CD8-positive, alpha-beta memory T cell (primary cell): ENCODE measurements around the gene HOXB1. TPM values are rescaled to one million over a fixed set of nuclear protein-coding genes. Genes with fewer than 3 reads are reported as not detected.

ENCODE experiments used
- CTCF ChIA-PET: fragments of 350-600 bp; sonication (Branson Sonifier 250); formaldehyde crosslinking; loops from one replicate; lab custom pipeline; 2021; ENCODE audit warnings: antibody characterized with exemption; lab: Charles Lee
- POLR2A ChIA-PET: fragments of 350-600 bp; sonication (Branson Sonifier 250); formaldehyde crosslinking; loops from one replicate; lab custom pipeline; 2021; ENCODE audit warnings: antibody characterized with exemption; lab: Charles Lee
- DNase-seq, 5 donors: peaks; one replicate each; pipeline versions ENCODE4 v3.0.0 to v3.0.0-alpha.2; 2020 to 2022; ENCODE audit warnings: mixed read lengths in 1 of 5
- H3K27ac ChIP-seq: one replicate; pipeline ENCODE4 v1.7.0; 2013; ENCODE audit warnings: low read depth, mild to moderate bottlenecking, low read length, moderate library complexity
- H3K27me3 ChIP-seq: 2 replicates; pipeline ENCODE4 v1.7.0; 2013; ENCODE audit warnings: low read length, mild to moderate bottlenecking; ENCODE audit not compliant: insufficient read depth, poor library complexity, severe bottlenecking
- H3K36me3 ChIP-seq: 2 replicates; pipeline ENCODE4 v1.7.0; 2013; ENCODE audit warnings: mild to moderate bottlenecking, low read length, moderate library complexity; ENCODE audit not compliant: insufficient read depth
- H3K4me1 ChIP-seq: 2 replicates; pipeline ENCODE4 v1.7.0; 2013; ENCODE audit warnings: mild to moderate bottlenecking, low read length, moderate library complexity; ENCODE audit not compliant: insufficient read depth
- H3K4me3 ChIP-seq: 2 replicates; pipeline ENCODE4 v1.7.0; 2013; ENCODE audit warnings: mild to moderate bottlenecking, low read length
- H3K9me3 ChIP-seq: 2 replicates; pipeline ENCODE4 v1.7.0; 2013; ENCODE audit warnings: mild to moderate bottlenecking, low read length
- H3K27ac Mint-ChIP-seq, 8 donors: one replicate each; pipeline ENCODE4 v1.8.0; 2020 to 2021; ENCODE audit warnings: mixed read lengths in 8 of 8, mild to moderate bottlenecking in 6 of 8, inconsistent platforms in 3 of 8, moderate library complexity in 3 of 8
- H3K27me3 Mint-ChIP-seq, 2 donors: one replicate each; pipeline ENCODE4 v1.8.0; 2020 to 2021; ENCODE audit warnings: mixed read lengths in 2 of 2, mild to moderate bottlenecking in 1 of 2, moderate library complexity in 1 of 2
- H3K36me3 Mint-ChIP-seq, 3 donors: one replicate each; pipeline ENCODE4 v1.8.0; 2020 to 2021; ENCODE audit warnings: mixed read lengths in 3 of 3, inconsistent platforms in 1 of 3, mild to moderate bottlenecking in 1 of 3
- H3K4me1 Mint-ChIP-seq, 3 donors: one replicate each; pipeline ENCODE4 v1.8.0; 2020 to 2021; ENCODE audit warnings: mixed read lengths in 3 of 3, inconsistent platforms in 1 of 3, mild to moderate bottlenecking in 1 of 3
- H3K4me3 Mint-ChIP-seq, 7 donors: one replicate each; pipeline ENCODE4 v1.8.0; 2020 to 2021; ENCODE audit warnings: mixed read lengths in 7 of 7, mild to moderate bottlenecking in 6 of 7, moderate library complexity in 4 of 7, inconsistent platforms in 2 of 7
- H3K9me3 Mint-ChIP-seq, 5 donors: one replicate each; pipeline ENCODE4 v1.8.0; 2020 to 2022; ENCODE audit warnings: mixed read lengths in 5 of 5, mild to moderate bottlenecking in 3 of 5, moderate library complexity in 2 of 5, inconsistent platforms in 1 of 5
- polyA plus RNA-seq: library from polyadenylated mRNA; unstranded; fragments of 300-500 nt; fragmentation: Illumina TruSeq; gene quantifications from one replicate; pipeline ENCODE4 v1.2.3, GENCODE V29; 2021
- total RNA-seq, 2 experiments: library from RNA; stranded (reverse); gene quantifications; one replicate each; pipeline ENCODE4 v1.2.3, GENCODE V29; 2021

Gene HOXB1
- total and polyA plus RNA-seq, 3 experiments from 2014 or later = not detected

- Mint-ChIP-seq H3K27me3 (peaks cover 2 to 9% of the 10 kb centered on the region in 2 donors), H3K27ac (no peak overlapping the region), H3K4me1 (no peaks in the 10 kb centered on the region), H3K36me3 (peaks cover 0 to 1% (median 0%) of the 10 kb centered on the region in 3 donors), H3K4me3 (no peak overlapping the region), H3K9me3 (no peaks in the 10 kb centered on the region)
- Histone ChIP-seq H3K4me1 (no peaks in the 10 kb centered on the region), H3K36me3 (no peaks in the 10 kb centered on the region), H3K27me3 (no peaks in the 10 kb centered on the region), H3K27ac (no peak overlapping the region), H3K9me3 (no peaks in the 10 kb centered on the region), H3K4me3 (no peak overlapping the region)
- ChIA-PET CTCF (no interaction called here), POLR2A (interaction anchor here (0.6 kb wide), 1 partner anchor 26 kb away, joined by 6 read pairs; no protein-coding TSS in a partner anchor)
- no peak for DNase-seq
These were observed 31.6 kb downstream of the HOXB1 start for GRCh38 chr17:48499248-48499647.

- peaks cover 2% of the 10 kb centered on the region for H3K27me3 ChIP-seq
- Mint-ChIP-seq H3K27me3 (peaks cover 4 to 11% of the 10 kb centered on the region in 2 donors), H3K27ac (no peak overlapping the region), H3K4me3 (no peak overlapping the region), H3K36me3 (peaks cover 0 to 1% (median 0%) of the 10 kb centered on the region in 3 donors), H3K9me3 (no peaks in the 10 kb centered on the region), H3K4me1 (no peaks in the 10 kb centered on the region)
- POLR2A ChIA-PET = no interaction called here
- peaks cover 1% of the 10 kb centered on the region for H3K4me1 ChIP-seq
- H3K27ac ChIP-seq = no peak overlapping the region
- no peaks in the 10 kb centered on the region for H3K36me3 ChIP-seq
- CTCF ChIA-PET = no interaction called here
- H3K4me3 ChIP-seq = no peak overlapping the region
- H3K9me3 ChIP-seq = no peaks in the 10 kb centered on the region
- no peak for DNase-seq
These were observed 32.5 kb downstream of the HOXB1 start for GRCh38 chr17:48498164-48498850.

GRCh38 chr17:48497103-48497502 lies 33.7 kb downstream of the HOXB1 start:
- Histone ChIP-seq H3K36me3 (no peaks in the 10 kb centered on the region), H3K9me3 (no peaks in the 10 kb centered on the region), H3K27me3 (peaks cover 8% of the 10 kb centered on the region), H3K4me3 (no peak overlapping the region), H3K4me1 (peaks cover 7% of the 10 kb centered on the region), H3K27ac (no peak overlapping the region)
- H3K4me3 Mint-ChIP-seq = no peak overlapping the region
- peaks cover 0 to 4% (median 0%) of the 10 kb centered on the region in 3 donors for H3K4me1 Mint-ChIP-seq
- ChIA-PET CTCF (no interaction called here), POLR2A (no interaction called here)
- H3K27ac Mint-ChIP-seq = no peak overlapping the region
- H3K27me3 Mint-ChIP-seq = peaks cover 4 to 11% of the 10 kb centered on the region in 2 donors
- no peaks in the 10 kb centered on the region for H3K9me3 Mint-ChIP-seq
- peaks cover 0 to 1% (median 0%) of the 10 kb centered on the region in 3 donors for H3K36me3 Mint-ChIP-seq
- no peak for DNase-seq

GRCh38 chr17:48494335-48494734 lies 36.5 kb downstream of the HOXB1 start:
- H3K9me3 Mint-ChIP-seq = no peaks in the 10 kb centered on the region
- H3K36me3 Mint-ChIP-seq = peaks cover 0 to 1% (median 0%) of the 10 kb centered on the region in 3 donors
- Histone ChIP-seq H3K36me3 (no peaks in the 10 kb centered on the region), H3K9me3 (no peaks in the 10 kb centered on the region), H3K27me3 (peaks cover 8% of the 10 kb centered on the region), H3K4me3 (no peak overlapping the region), H3K4me1 (peaks cover 7% of the 10 kb centered on the region), H3K27ac (no peak overlapping the region)
- DNase-seq = no peak
- H3K4me3 Mint-ChIP-seq = peak overlapping the region in 1 of 7 donors; percentile 39
- H3K27me3 Mint-ChIP-seq = peaks cover 4 to 12% of the 10 kb centered on the region in 2 donors
- ChIA-PET CTCF (interaction anchor here (3.9 kb wide), 1 partner anchor 98 kb away, joined by 28 read pairs; the partner anchor contains the start of gene HOXB5), POLR2A (no interaction called here)
- peaks cover 2 to 8% (median 4%) of the 10 kb centered on the region in 3 donors for H3K4me1 Mint-ChIP-seq
- peak overlapping the region in 1 of 8 donors; percentile 41 for H3K27ac Mint-ChIP-seq

GRCh38 chr17:48492401-48493298 lies 38.2 kb downstream of the HOXB1 start:
- ChIA-PET POLR2A (interaction anchor here (0.5 to 1.1 kb wide), 3 partner anchors 19 to 101 kb away, joined by 3 read pairs; partner anchors contain the start of gene HOXB5), CTCF (interaction anchor here (0.6 to 3.9 kb wide), 36 partner anchors 9 to 242 kb away, joined by 3 to 30 read pairs (median 5); partner anchors contain the start of gene HOXB5)
- Mint-ChIP-seq H3K36me3 (peaks cover 0 to 1% (median 0%) of the 10 kb centered on the region in 3 donors), H3K4me3 (peak overlapping the region in 6 of 7 donors; percentile 41 to 81 (median 65)), H3K27me3 (peaks cover 4 to 12% of the 10 kb centered on the region in 2 donors), H3K27ac (peak overlapping the region in 1 of 8 donors; percentile 78), H3K4me1 (peaks cover 2 to 12% (median 4%) of the 10 kb centered on the region in 3 donors), H3K9me3 (no peaks in the 10 kb centered on the region)
- H3K27ac ChIP-seq = peak overlapping the region; percentile 57
- H3K9me3 ChIP-seq = no peaks in the 10 kb centered on the region
- H3K4me1 ChIP-seq = peaks cover 11% of the 10 kb centered on the region
- peak; percentile 43 to 78 (median 55) for DNase-seq
- peak overlapping the region; percentile 78 for H3K4me3 ChIP-seq
- peaks cover 8% of the 10 kb centered on the region for H3K27me3 ChIP-seq
- no peaks in the 10 kb centered on the region for H3K36me3 ChIP-seq

- Mint-ChIP-seq H3K36me3 (peaks cover 0 to 1% (median 0%) of the 10 kb centered on the region in 3 donors), H3K9me3 (no peaks in the 10 kb centered on the region), H3K4me1 (peaks cover 2 to 12% (median 4%) of the 10 kb centered on the region in 3 donors), H3K27me3 (peaks cover 4 to 12% of the 10 kb centered on the region in 2 donors), H3K27ac (no peak overlapping the region), H3K4me3 (peak overlapping the region in 6 of 7 donors; percentile 15 to 71 (median 56))
- H3K36me3 ChIP-seq = no peaks in the 10 kb centered on the region
- CTCF ChIA-PET = interaction anchor here (1.0 to 3.9 kb wide), 23 partner anchors 8 to 241 kb away, joined by 3 to 30 read pairs (median 5); partner anchors contain the start of gene HOXB5
- no peak overlapping the region for H3K4me3 ChIP-seq
- H3K27ac ChIP-seq = peak overlapping the region; percentile 60
- H3K4me1 ChIP-seq = peaks cover 11% of the 10 kb centered on the region
- H3K27me3 ChIP-seq = peaks cover 8% of the 10 kb centered on the region
- no peak for DNase-seq
- no peaks in the 10 kb centered on the region for H3K9me3 ChIP-seq
- POLR2A ChIA-PET = interaction anchor here (1.1 kb wide), 1 partner anchor 102 kb away, joined by 3 read pairs; the partner anchor contains the start of gene HOXB5
These were observed 39.1 kb downstream of the HOXB1 start for GRCh38 chr17:48491527-48492273.

- peaks cover 2 to 12% (median 4%) of the 10 kb centered on the region in 3 donors for H3K4me1 Mint-ChIP-seq
- Histone ChIP-seq H3K27ac (no peak overlapping the region), H3K36me3 (no peaks in the 10 kb centered on the region), H3K4me1 (peaks cover 11% of the 10 kb centered on the region), H3K4me3 (no peak overlapping the region), H3K27me3 (peaks cover 8% of the 10 kb centered on the region), H3K9me3 (no peaks in the 10 kb centered on the region)
- H3K27ac Mint-ChIP-seq = no peak overlapping the region
- POLR2A ChIA-PET = no interaction called here
- no peak for DNase-seq
- no peak overlapping the region for H3K4me3 Mint-ChIP-seq
- H3K36me3 Mint-ChIP-seq = peaks cover 0 to 1% (median 0%) of the 10 kb centered on the region in 3 donors
- H3K27me3 Mint-ChIP-seq = peaks cover 4 to 16% of the 10 kb centered on the region in 2 donors
- CTCF ChIA-PET = interaction anchor here (3.9 kb wide), 1 partner anchor 102 kb away, joined by 28 read pairs; the partner anchor contains the start of gene HOXB5
- no peaks in the 10 kb centered on the region for H3K9me3 Mint-ChIP-seq
These were observed 40.3 kb downstream of the HOXB1 start for GRCh38 chr17:48490451-48490892.
